ENCODE results near the gene SIRPB2.

SIRPB2 gene

GRCh38 chr20:1491281-1491840 is at the start of gene SIRPB2:
Gene SIRPB2 (minus strand): TSS chr20:1491420. CDS start chr20:1491359, 61 bp downstream.
- H3K27ac Mint-ChIP-seq (ENCODE audit: low read depth) = no peak within 1 kb of the TSS
- H3K27me3 Mint-ChIP-seq = peaks cover 68% of the 10 kb centered on the region
- H3K9me3 Mint-ChIP-seq = no peaks in the 10 kb centered on the region
- H3K4me3 Mint-ChIP-seq = no peak within 1 kb of the TSS
- no peaks in the 10 kb centered on the region for H3K36me3 Mint-ChIP-seq (ENCODE audit: insufficient read depth)
- H3K4me1 Mint-ChIP-seq = no peaks in the 10 kb centered on the region
- DNase-seq (ENCODE audit: low spot score in 2 of 2) = no peak
- ATAC-seq (replicated peaks; ENCODE audit: extremely low read depth, poor library complexity, severe bottlenecking) = peak; percentile 28

- Mint-ChIP-seq H3K27me3 (no peaks in the 10 kb centered on the region), H3K9me3 (no peaks in the 10 kb centered on the region), H3K36me3 (ENCODE audit: insufficient read depth) (no peaks in the 10 kb centered on the region), H3K4me3 (no peak overlapping the region), H3K27ac (ENCODE audit: low read depth) (no peak overlapping the region), H3K4me1 (no peaks in the 10 kb centered on the region)
- no peak for ATAC-seq (replicated peaks; ENCODE audit: extremely low read depth, poor library complexity, severe bottlenecking)
- DNase-seq (ENCODE audit: low spot score in 2 of 2) = no peak
Observed at GRCh38 chr20:1539816-1540419, 48.7 kb upstream of the SIRPB2 start.

- Mint-ChIP-seq H3K27me3 (no peaks in the 10 kb centered on the region), H3K27ac (ENCODE audit: low read depth) (no peak overlapping the region), H3K9me3 (no peaks in the 10 kb centered on the region), H3K36me3 (ENCODE audit: insufficient read depth) (no peaks in the 10 kb centered on the region), H3K4me3 (no peak overlapping the region), H3K4me1 (no peaks in the 10 kb centered on the region)
- ATAC-seq (replicated peaks; ENCODE audit: extremely low read depth, poor library complexity, severe bottlenecking) (no peak), DNase-seq (ENCODE audit: low spot score in 2 of 2) (no peak)
Observed at GRCh38 chr20:1538655-1539054, 47.4 kb upstream of the SIRPB2 start.

- no peak for DNase-seq (ENCODE audit: low spot score in 2 of 2)
- H3K4me1 Mint-ChIP-seq = no peaks in the 10 kb centered on the region
- ATAC-seq (replicated peaks; ENCODE audit: extremely low read depth, poor library complexity, severe bottlenecking) = no peak
- H3K36me3 Mint-ChIP-seq (ENCODE audit: insufficient read depth) = no peaks in the 10 kb centered on the region
- H3K4me3 Mint-ChIP-seq = no peak overlapping the region
- no peak overlapping the region for H3K27ac Mint-ChIP-seq (ENCODE audit: low read depth)
- H3K9me3 Mint-ChIP-seq = no peaks in the 10 kb centered on the region
- no peaks in the 10 kb centered on the region for H3K27me3 Mint-ChIP-seq
Observed at GRCh38 chr20:1537731-1538058, 46.5 kb upstream of the SIRPB2 start.

- Mint-ChIP-seq H3K4me3 (no peak overlapping the region), H3K4me1 (no peaks in the 10 kb centered on the region), H3K9me3 (no peaks in the 10 kb centered on the region), H3K36me3 (ENCODE audit: insufficient read depth) (no peaks in the 10 kb centered on the region), H3K27ac (ENCODE audit: low read depth) (peak overlapping the region; percentile 27), H3K27me3 (no peaks in the 10 kb centered on the region)
- no peak for ATAC-seq (replicated peaks; ENCODE audit: extremely low read depth, poor library complexity, severe bottlenecking)
- no peak for DNase-seq (ENCODE audit: low spot score in 2 of 2)
Observed at GRCh38 chr20:1536893-1537730, 45.9 kb upstream of the SIRPB2 start.

- ATAC-seq (replicated peaks; ENCODE audit: extremely low read depth, poor library complexity, severe bottlenecking) (no peak), DNase-seq (ENCODE audit: low spot score in 2 of 2) (no peak)
- Mint-ChIP-seq H3K4me1 (no peaks in the 10 kb centered on the region), H3K4me3 (no peak overlapping the region), H3K36me3 (ENCODE audit: insufficient read depth) (no peaks in the 10 kb centered on the region), H3K9me3 (no peaks in the 10 kb centered on the region), H3K27me3 (peaks cover 1% of the 10 kb centered on the region), H3K27ac (ENCODE audit: low read depth) (no peak overlapping the region)
Observed at GRCh38 chr20:1535420-1536175, 44.4 kb upstream of the SIRPB2 start.

- Mint-ChIP-seq H3K36me3 (ENCODE audit: insufficient read depth) (no peaks in the 10 kb centered on the region), H3K27ac (ENCODE audit: low read depth) (no peak overlapping the region), H3K4me3 (no peak overlapping the region), H3K4me1 (no peaks in the 10 kb centered on the region), H3K27me3 (peaks cover 12% of the 10 kb centered on the region), H3K9me3 (no peaks in the 10 kb centered on the region)
- ATAC-seq (replicated peaks; ENCODE audit: extremely low read depth, poor library complexity, severe bottlenecking) = no peak
- no peak for DNase-seq (ENCODE audit: low spot score in 2 of 2)
Observed at GRCh38 chr20:1534526-1534925, 43.3 kb upstream of the SIRPB2 start.

GRCh38 chr20:1533059-1533458 is 41.8 kb upstream of the SIRPB2 start:
- H3K9me3 Mint-ChIP-seq = no peaks in the 10 kb centered on the region
- H3K36me3 Mint-ChIP-seq (ENCODE audit: insufficient read depth) = no peaks in the 10 kb centered on the region
- no peak overlapping the region for H3K4me3 Mint-ChIP-seq
- no peak overlapping the region for H3K27ac Mint-ChIP-seq (ENCODE audit: low read depth)
- no peaks in the 10 kb centered on the region for H3K4me1 Mint-ChIP-seq
- ATAC-seq (replicated peaks; ENCODE audit: extremely low read depth, poor library complexity, severe bottlenecking) = no peak
- peaks cover 22% of the 10 kb centered on the region for H3K27me3 Mint-ChIP-seq
- no peak for DNase-seq (ENCODE audit: low spot score in 2 of 2)

- Mint-ChIP-seq H3K9me3 (no peaks in the 10 kb centered on the region), H3K27ac (ENCODE audit: low read depth) (no peak overlapping the region), H3K4me3 (no peak overlapping the region), H3K4me1 (no peaks in the 10 kb centered on the region), H3K36me3 (ENCODE audit: insufficient read depth) (no peaks in the 10 kb centered on the region), H3K27me3 (peaks cover 24% of the 10 kb centered on the region)
- ATAC-seq (replicated peaks; ENCODE audit: extremely low read depth, poor library complexity, severe bottlenecking) (no peak), DNase-seq (ENCODE audit: low spot score in 2 of 2) (no peak)
Observed at GRCh38 chr20:1528811-1529210, 37.6 kb upstream of the SIRPB2 start.

GRCh38 chr20:1527923-1528322 is 36.7 kb upstream of the SIRPB2 start:
- H3K4me1 Mint-ChIP-seq = no peaks in the 10 kb centered on the region
- no peaks in the 10 kb centered on the region for H3K9me3 Mint-ChIP-seq
- no peak for ATAC-seq (replicated peaks; ENCODE audit: extremely low read depth, poor library complexity, severe bottlenecking)
- H3K27me3 Mint-ChIP-seq = peaks cover 24% of the 10 kb centered on the region
- no peak overlapping the region for H3K27ac Mint-ChIP-seq (ENCODE audit: low read depth)
- no peak for DNase-seq (ENCODE audit: low spot score in 2 of 2)
- no peaks in the 10 kb centered on the region for H3K36me3 Mint-ChIP-seq (ENCODE audit: insufficient read depth)
- H3K4me3 Mint-ChIP-seq = no peak overlapping the region

- H3K4me3 Mint-ChIP-seq = no peak overlapping the region
- no peaks in the 10 kb centered on the region for H3K36me3 Mint-ChIP-seq (ENCODE audit: insufficient read depth)
- H3K27ac Mint-ChIP-seq (ENCODE audit: low read depth) = no peak overlapping the region
- no peak for ATAC-seq (replicated peaks; ENCODE audit: extremely low read depth, poor library complexity, severe bottlenecking)
- no peaks in the 10 kb centered on the region for H3K9me3 Mint-ChIP-seq
- no peaks in the 10 kb centered on the region for H3K4me1 Mint-ChIP-seq
- no peak for DNase-seq (ENCODE audit: low spot score in 2 of 2)
- peaks cover 24% of the 10 kb centered on the region for H3K27me3 Mint-ChIP-seq
Observed at GRCh38 chr20:1526896-1527295, 35.7 kb upstream of the SIRPB2 start.

GRCh38 chr20:1526310-1526709 is 35.1 kb upstream of the SIRPB2 start:
- DNase-seq (ENCODE audit: low spot score in 2 of 2) = no peak
- no peak for ATAC-seq (replicated peaks; ENCODE audit: extremely low read depth, poor library complexity, severe bottlenecking)
- no peaks in the 10 kb centered on the region for H3K9me3 Mint-ChIP-seq
- no peak overlapping the region for H3K27ac Mint-ChIP-seq (ENCODE audit: low read depth)
- H3K36me3 Mint-ChIP-seq (ENCODE audit: insufficient read depth) = no peaks in the 10 kb centered on the region
- peaks cover 24% of the 10 kb centered on the region for H3K27me3 Mint-ChIP-seq
- no peaks in the 10 kb centered on the region for H3K4me1 Mint-ChIP-seq
- no peak overlapping the region for H3K4me3 Mint-ChIP-seq

Data from central memory CD8-positive, alpha-beta T cell (primary cell).